B cell (primary cell): ENCODE measurements around the gene CCM2. TPM values are rescaled to one million over a fixed set of nuclear protein-coding genes. Genes with fewer than 3 reads are reported as not detected.
A peak's percentile ranks its signal among the peaks of the same experiment; 100 is the strongest.

Experiments used
- ATAC-seq: fragments of 200-7000 bp; cut with Tn5 transposase; one replicate; pipeline ENCODE4 v1.10.0; 2021; ENCODE audit warnings: low read depth, mild to moderate bottlenecking, moderate number of reproducible peaks, moderate library complexity
- CTCF ChIA-PET: fragments of 350-600 bp; sonication (Branson Sonifier 250); formaldehyde crosslinking; loops from one replicate; lab custom pipeline; 2021; ENCODE audit warnings: antibody characterized with exemption, inconsistent platforms; lab: Charles Lee
- POLR2A ChIA-PET: fragments of 350-600 bp; sonication (Branson Sonifier 250); formaldehyde crosslinking; loops from one replicate; lab custom pipeline; 2021; ENCODE audit warnings: antibody characterized with exemption; lab: Charles Lee
- DNase-seq: peaks from one replicate; pipeline ENCODE4 v3.0.0; 2013
- H2AFZ ChIP-seq: 2 replicates; pipeline ENCODE4 v1.6.1; 2012; ENCODE audit warnings: mild to moderate bottlenecking, low read depth, low read length; ENCODE audit not compliant: insufficient read depth, poor library complexity, severe bottlenecking
- H3K27ac ChIP-seq, 2 donors: 1 replicate in 1 of 2; 2 replicates in 1 of 2; pipeline ENCODE4 v1.5.1; 2012 to 2013; ENCODE audit warnings: low read length in 2 of 2, mild to moderate bottlenecking in 2 of 2, moderate library complexity in 1 of 2
- H3K27me3 ChIP-seq, 4 experiments: fragments of 200-600 bp in 1 of 4; sonication (generic) in 1 of 4; replicated peaks in 1 of 4; 1 replicate in 2 of 4; 2 replicates in 2 of 4; pipeline versions ENCODE4 v1.6.1 to v1.7.0; 2013 to 2016; ENCODE audit warnings: low read length in 3 of 4, mild to moderate bottlenecking in 2 of 4, mixed read lengths in 1 of 4, moderate library complexity in 1 of 4; ENCODE audit not compliant: insufficient read depth in 4 of 4, control insufficient read depth in 3 of 4; ENCODE audit errors: control extremely low read depth in 1 of 4
- H3K36me3 ChIP-seq, 2 experiments: replicated peaks in 1 of 2; 1 replicate in 1 of 2; 2 replicates in 1 of 2; pipeline versions ENCODE4 v1.6.1 to v1.7.1; 2013; ENCODE audit warnings: low read length in 1 of 2; ENCODE audit not compliant: insufficient read depth in 2 of 2, control insufficient read depth in 1 of 2; ENCODE audit errors: control extremely low read depth in 1 of 2, extremely low read depth in 1 of 2
- H3K4me1 ChIP-seq, 2 donors: fragments of 200-600 bp in 1 of 2; sonication (generic) in 1 of 2; 1 replicate in 1 of 2; 2 replicates in 1 of 2; pipeline versions ENCODE4 v1.5.1 to v1.6.1; 2013 to 2017; ENCODE audit warnings: low read length in 2 of 2; ENCODE audit not compliant: control insufficient read depth in 2 of 2, insufficient read depth in 2 of 2
- H3K4me2 ChIP-seq: replicated peaks from 2 replicates; pipeline ENCODE3; 2012; ENCODE audit warnings: mild to moderate bottlenecking, low read depth, low read length; ENCODE audit not compliant: poor library complexity, severe bottlenecking
- H3K4me3 ChIP-seq, 5 experiments: fragments of 200-600 bp in 1 of 5; sonication (generic) in 1 of 5; 1 replicate in 3 of 5; 2 replicates in 2 of 5; pipeline versions ENCODE4 v1.5.1 to v1.7.0; 2011 to 2016; ENCODE audit warnings: low read length in 4 of 5, mild to moderate bottlenecking in 4 of 5, low read depth in 2 of 5, control low read depth in 1 of 5, moderate library complexity in 1 of 5; ENCODE audit not compliant: insufficient read depth in 1 of 5; ENCODE audit errors: control extremely low read depth in 1 of 5, extremely low read depth in 1 of 5
- H3K79me2 ChIP-seq: fragments of 200-600 bp; sonication (generic); one replicate; pipeline ENCODE4 v1.6.0; 2016; ENCODE audit warnings: low read length; ENCODE audit not compliant: control insufficient read depth, insufficient read depth
- H3K9ac ChIP-seq: fragments of 200-600 bp; sonication (generic); 2 replicates; pipeline ENCODE4 v1.6.1; 2017; ENCODE audit warnings: mild to moderate bottlenecking, low read length, moderate library complexity
- H3K9me3 ChIP-seq, 3 donors: one replicate each; pipeline versions ENCODE4 v1.6.1 to v1.7.1; 2013; ENCODE audit warnings: low read length in 2 of 3; ENCODE audit not compliant: control insufficient read depth in 2 of 3, insufficient read depth in 1 of 3; ENCODE audit errors: control extremely low read depth in 1 of 3
- H4K20me1 ChIP-seq: 2 replicates; pipeline ENCODE4 v1.6.0; 2012; ENCODE audit warnings: mild to moderate bottlenecking, low read length; ENCODE audit not compliant: insufficient read depth, control insufficient read depth, poor library complexity, severe bottlenecking
- H3K27ac Mint-ChIP-seq: one replicate; pipeline ENCODE4 v1.8.0; 2021; ENCODE audit warnings: mixed read lengths
- H3K27me3 Mint-ChIP-seq: one replicate; pipeline ENCODE4 v1.8.0; 2021; ENCODE audit warnings: mixed read lengths
- H3K4me1 Mint-ChIP-seq: one replicate; pipeline ENCODE4 v1.8.0; 2021; ENCODE audit warnings: mixed read lengths
- H3K4me3 Mint-ChIP-seq: one replicate; pipeline ENCODE4 v1.8.0; 2021; ENCODE audit warnings: mixed read lengths
- H3K9me3 Mint-ChIP-seq: one replicate; pipeline ENCODE4 v1.8.0; 2022; ENCODE audit warnings: mixed read lengths; ENCODE audit not compliant: insufficient read depth
- CTCF ChIP-seq: fragments of 200-600 bp; IDR thresholded peaks from one replicate; pipeline ENCODE4 v1.8.0; 2022; ENCODE audit warnings: antibody characterized with exemption, mild to moderate bottlenecking
- EZH2 ChIP-seq: IDR thresholded peaks from 2 replicates; pipeline ENCODE4 v1.6.1; 2012; ENCODE audit warnings: borderline replicate concordance, low read depth, mild to moderate bottlenecking, moderate library complexity, low read length; ENCODE audit not compliant: insufficient read depth, poor library complexity, severe bottlenecking
- WGBS: methylation state at CpG from one replicate; pipeline ENCODE4 v1.1.5; 2013; ENCODE audit warnings: missing lambda C conversion rate; ENCODE audit not compliant: insufficient coverage; 5-methylcytosine and 5-hydroxymethylcytosine counted together
- intact Hi-C: fragments of 100-400 bp; cut with micrococcal nuclease; formaldehyde crosslinking; loops from one replicate; pipeline ENCODE4 v1.10.0; 2022
- polyA plus RNA-seq: library from polyadenylated mRNA; depleted of rRNA; stranded (reverse); fragments of >200 nt; gene quantifications from 2 replicates; pipeline ENCODE4 v1.2.3, GENCODE V29; 2012
- total RNA-seq, 2 donors: library from RNA; stranded (reverse); fragments of 120-200 nt in 1 of 2; gene quantifications; 1 replicate in 1 of 2; 2 replicates in 1 of 2; pipeline versions ENCODE4 v1.2.3 to v1.2.4, GENCODE V29; 2013 to 2022

Gene CCM2
- total and polyA plus RNA-seq, 2 donors (not counting 1 experiment from before 2014, with no cell fraction given), result 150 to 201 TPM

GRCh38 chr7:44982970-44983369 is 17.0 kb upstream of the CCM2 start:
- POLR2A ChIA-PET, result interaction anchor here (0.8 to 1.0 kb wide), 2 partner anchors 19 to 44 kb away, joined by 3 to 4 read pairs; no protein-coding TSS in a partner anchor
- CTCF ChIA-PET, result interaction anchor here (1.0 to 4.0 kb wide), 2 partner anchors 10 to 19 kb away, joined by 4 to 14 read pairs; no protein-coding TSS in a partner anchor
- peaks cover 53 to 70% of the 10 kb centered on the region in 2 donors for H3K4me1 ChIP-seq
- H3K27ac Mint-ChIP-seq, result peak overlapping the region; percentile 78
- H3K27me3 ChIP-seq, result no peaks in the 10 kb centered on the region
- H3K79me2 ChIP-seq, result peaks cover 32% of the 10 kb centered on the region
- H3K9me3 ChIP-seq, result no peaks in the 10 kb centered on the region
- 80% methylated on average over 1 of the region's 1 CpG for WGBS
- H3K4me2 ChIP-seq, result no peak overlapping the region
- no peaks in the 10 kb centered on the region for H4K20me1 ChIP-seq
- no peak overlapping the region for H3K4me3 Mint-ChIP-seq
- H3K9me3 Mint-ChIP-seq, result no peaks in the 10 kb centered on the region
- H3K27ac ChIP-seq, result peak overlapping the region in 1 of 2 donors; percentile 2
- intact Hi-C loops, result no loop called here
- TF ChIP-seq CTCF (no peak), EZH2 (no peak)
- peaks cover 0 to 44% of the 10 kb centered on the region in 2 experiments for H3K36me3 ChIP-seq
- no peak for ATAC-seq
- no peak overlapping the region for H3K9ac ChIP-seq
- DNase-seq, result no peak
- no peaks in the 10 kb centered on the region for H3K27me3 Mint-ChIP-seq
- H3K4me3 ChIP-seq, result no peak overlapping the region
- H2AFZ ChIP-seq, result no peak overlapping the region
- peaks cover 84% of the 10 kb centered on the region for H3K4me1 Mint-ChIP-seq

DNA sequence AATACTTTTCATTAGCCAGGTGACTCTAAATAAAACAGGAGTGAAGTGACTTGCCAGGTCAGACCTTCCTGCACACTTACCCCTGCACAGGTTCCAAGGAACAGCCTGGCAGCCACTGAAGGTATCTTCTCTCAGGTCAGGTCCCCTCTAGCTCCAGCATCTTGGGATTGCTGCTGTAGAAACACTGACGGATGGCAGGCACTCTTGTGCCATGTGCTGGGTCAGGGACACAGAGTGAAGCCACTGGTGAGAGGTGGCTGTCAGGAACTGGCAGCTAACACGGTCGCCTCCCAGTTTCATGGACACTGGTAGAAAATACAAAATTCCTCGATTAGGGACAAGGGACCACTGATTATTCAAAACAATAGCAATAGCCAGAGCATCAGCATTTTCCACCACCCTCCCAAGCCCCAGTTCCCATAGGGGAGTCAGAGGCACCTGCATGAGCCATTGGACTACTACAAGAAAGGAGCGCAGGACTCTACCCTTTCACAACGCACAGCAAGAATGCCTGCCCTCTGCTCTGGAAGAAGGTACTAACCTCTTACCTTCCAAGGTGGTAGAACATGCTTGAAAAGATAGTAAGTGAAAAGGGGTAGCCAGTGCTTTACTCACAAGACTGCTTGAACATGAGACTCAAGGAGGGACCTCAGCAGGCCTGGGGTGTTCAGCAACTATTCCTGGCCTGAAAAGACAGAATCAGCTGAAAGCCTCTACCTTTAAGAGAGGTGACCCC is 16.1 kb upstream of the CCM2 start:
- Histone ChIP-seq H3K9me3 (no peaks in the 10 kb centered on the region), H3K9ac (no peak overlapping the region), H3K4me2 (peak overlapping the region; percentile 90), H3K36me3 (peaks cover 0 to 44% of the 10 kb centered on the region in 2 experiments), H4K20me1 (no peaks in the 10 kb centered on the region), H3K27ac (peak overlapping the region in 1 of 2 donors; percentile 97), H3K4me3 (no peak overlapping the region), H3K79me2 (peaks cover 23% of the 10 kb centered on the region), H3K27me3 (no peaks in the 10 kb centered on the region), H2AFZ (no peak overlapping the region), H3K4me1 (peaks cover 53 to 64% of the 10 kb centered on the region in 2 donors)
- intact Hi-C loops, result no loop called here
- Mint-ChIP-seq H3K4me3 (peak overlapping the region; percentile 60), H3K27me3 (no peaks in the 10 kb centered on the region), H3K4me1 (peaks cover 75% of the 10 kb centered on the region), H3K9me3 (no peaks in the 10 kb centered on the region), H3K27ac (peak overlapping the region; percentile 98)
- ChIA-PET CTCF (interaction anchor here (0.7 to 4.0 kb wide), 3 partner anchors 11 to 96 kb away, joined by 3 to 14 read pairs (median 3); no protein-coding TSS in a partner anchor), POLR2A (interaction anchor here (0.6 kb wide), 1 partner anchor 56 kb away, joined by 8 read pairs; no protein-coding TSS in a partner anchor)
- WGBS, result 85% methylated on average over 5 of the region's 6 CpGs
- DNase-seq, result no peak
- no peak for ATAC-seq
- TF ChIP-seq CTCF (no peak), EZH2 (no peak)
